HepG2 (cell line): Measurements from ENCODE around the gene PPM1G. TPM values are rescaled to one million over a fixed set of nuclear protein-coding genes. Genes with fewer than 3 reads are reported as not detected.

Source experiments
- ARHGAP35 ChIP-seq: sonication (generic); formaldehyde crosslinking; IDR thresholded peaks from 2 replicates; pipeline ENCODE4 v1.9.0; 2022; ENCODE audit warnings: mild to moderate bottlenecking, inconsistent platforms, moderate library complexity, missing genetic modification reagents, borderline replicate concordance
- FOSL2 ChIP-seq: sonication (generic); formaldehyde crosslinking; IDR thresholded peaks from 2 replicates; pipeline ENCODE4 v1.4.0; 2020; ENCODE audit warnings: missing genetic modification reagents
- FOXM1 ChIP-seq: sonication (generic); formaldehyde crosslinking; IDR thresholded peaks from 2 replicates; pipeline ENCODE4 v1.5.0; 2020; ENCODE audit warnings: missing genetic modification reagents
- KLF12 ChIP-seq: sonication (generic); formaldehyde crosslinking; IDR thresholded peaks from 2 replicates; pipeline ENCODE4 v1.4.0; 2020; ENCODE audit warnings: missing genetic modification reagents, borderline replicate concordance
- POGZ ChIP-seq: sonication (generic); formaldehyde crosslinking; IDR thresholded peaks from 2 replicates; pipeline ENCODE4 v1.4.0; 2020; ENCODE audit warnings: mild to moderate bottlenecking, missing genetic modification reagents
- TCF7L2 ChIP-seq: IDR thresholded peaks from 2 replicates; pipeline ENCODE4 v1.6.1; 2011; ENCODE audit warnings: mild to moderate bottlenecking, low read depth, low read length, moderate library complexity
- ZFY ChIP-seq: sonication (generic); formaldehyde crosslinking; IDR thresholded peaks from 2 replicates; pipeline ENCODE4 v1.4.0; 2020; ENCODE audit warnings: missing genetic modification reagents
- ZNF136 ChIP-seq: sonication (generic); formaldehyde crosslinking; IDR thresholded peaks from 2 replicates; pipeline ENCODE4 v1.8.1; 2022; ENCODE audit warnings: low read depth, mild to moderate bottlenecking, moderate library complexity, missing genetic modification reagents
- ZNF496 ChIP-seq: sonication (generic); formaldehyde crosslinking; IDR thresholded peaks from 2 replicates; pipeline ENCODE4 v1.8.1; 2023; ENCODE audit warnings: mild to moderate bottlenecking, moderate library complexity, missing genetic modification reagents; ENCODE audit not compliant: insufficient replicate concordance
- ZNF816 ChIP-seq: sonication (generic); formaldehyde crosslinking; IDR thresholded peaks from 2 replicates; pipeline ENCODE4 v1.8.0; 2022; ENCODE audit warnings: missing genetic modification reagents, mild to moderate bottlenecking, borderline replicate concordance
- polyA plus RNA-seq, 8 experiments: library from polyadenylated mRNA; depleted of rRNA in 3 of 8; stranded (reverse) in 7 of 8; unstranded in 1 of 8; fragments of >200 nt; fragmentation: Illumina TruSeq in 4 of 8; extraction: Trizol in 4 of 8; gene quantifications; 2 replicates each; pipeline versions ENCODE4 v1.2.1 to v1.2.3, GENCODE V29; 2011 to 2016; ENCODE audit warnings: low read depth in 4 of 8, missing spikeins in 1 of 8, mixed read lengths in 1 of 8; ENCODE audit not compliant: insufficient read depth in 1 of 8
- total RNA-seq, 5 experiments: library from RNA; depleted of rRNA; stranded (reverse); fragments of >200 nt; fragmentation: Illumina TruSeq; extraction: Trizol; gene quantifications; 2 replicates each; pipeline ENCODE4 v1.2.3, GENCODE V29; 2016; ENCODE audit warnings: low read depth in 1 of 5
- TF ChIP-seq, protein P1 (sequence below): sonication (generic); formaldehyde crosslinking; IDR thresholded peaks from 2 replicates; pipeline ENCODE4 v1.4.0; 2020; ENCODE audit warnings: low read depth, mild to moderate bottlenecking, missing genetic modification reagents
- TF ChIP-seq, protein P2 (sequence below): sonication (generic); formaldehyde crosslinking; IDR thresholded peaks from 2 replicates; pipeline ENCODE4 v1.8.0; 2022; ENCODE audit warnings: mild to moderate bottlenecking, missing genetic modification reagents, borderline replicate concordance
- TF ChIP-seq, protein P3 (sequence below): sonication (generic); formaldehyde crosslinking; conservative IDR thresholded peaks from 2 replicates; pipeline ENCODE4 v1.4.0; 2020; ENCODE audit warnings: missing genetic modification reagents
- TF ChIP-seq, protein P4 (sequence below): sonication (generic); formaldehyde crosslinking; conservative IDR thresholded peaks from 2 replicates; pipeline ENCODE4 v1.4.0; 2020; ENCODE audit warnings: missing genetic modification reagents
- TF ChIP-seq, protein P5 (sequence below): sonication (generic); formaldehyde crosslinking; IDR thresholded peaks from 2 replicates; pipeline ENCODE4 v1.8.0; 2022; ENCODE audit warnings: low read depth, missing genetic modification reagents
- TF ChIP-seq, protein P6 (sequence below): sonication (generic); formaldehyde crosslinking; IDR thresholded peaks from 2 replicates; pipeline ENCODE4 v1.4.0; 2020; ENCODE audit warnings: mild to moderate bottlenecking, missing genetic modification reagents

Gene PPM1G
- total and polyA plus RNA-seq, 2 of the 13 experiments (the other 11 are each of a cell fraction or from before 2014, with no cell fraction given) = 58.2 to 213 TPM

DNA sequence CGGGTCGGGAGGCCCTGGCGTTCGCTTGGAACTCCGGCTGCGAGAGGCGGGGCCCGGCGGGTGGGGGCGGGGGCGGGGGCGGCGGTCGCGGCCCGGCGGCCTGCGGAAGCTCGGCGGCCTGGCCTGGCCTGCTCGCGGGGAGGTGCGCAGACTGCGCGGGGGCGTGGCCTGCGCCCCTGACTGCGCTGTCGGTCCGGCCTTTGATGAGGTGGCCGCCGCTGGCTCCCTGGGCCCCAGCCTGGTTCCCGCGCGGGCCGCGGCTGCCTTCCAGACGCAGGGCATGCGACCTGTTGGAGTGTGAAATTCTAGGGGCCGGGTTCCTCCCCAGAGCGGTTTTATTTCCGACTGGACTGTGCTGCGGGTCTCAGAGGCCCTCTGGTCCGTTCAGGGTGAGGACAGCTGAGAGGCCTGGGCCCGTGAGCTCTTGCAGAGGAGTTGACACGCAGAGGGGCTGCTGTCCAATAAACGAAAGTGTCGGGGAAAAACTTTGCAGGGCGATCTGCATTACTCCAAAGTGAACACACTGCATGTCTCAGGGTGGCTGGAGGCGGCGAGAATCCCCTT is 19.7 kb upstream of the PPM1G start (continued):
- TF ChIP-seq POGZ (CRISPR knock-in tag) = no peak
- no peak for TF ChIP-seq ZNF496
- no peak for TF ChIP-seq ZNF136 (CRISPR knock-in tag)
- peak; percentile 54; the same call in 1 of the 2 replicates for TF ChIP-seq FOSL2 (CRISPR knock-in tag)
- TF ChIP-seq, protein P1, sequence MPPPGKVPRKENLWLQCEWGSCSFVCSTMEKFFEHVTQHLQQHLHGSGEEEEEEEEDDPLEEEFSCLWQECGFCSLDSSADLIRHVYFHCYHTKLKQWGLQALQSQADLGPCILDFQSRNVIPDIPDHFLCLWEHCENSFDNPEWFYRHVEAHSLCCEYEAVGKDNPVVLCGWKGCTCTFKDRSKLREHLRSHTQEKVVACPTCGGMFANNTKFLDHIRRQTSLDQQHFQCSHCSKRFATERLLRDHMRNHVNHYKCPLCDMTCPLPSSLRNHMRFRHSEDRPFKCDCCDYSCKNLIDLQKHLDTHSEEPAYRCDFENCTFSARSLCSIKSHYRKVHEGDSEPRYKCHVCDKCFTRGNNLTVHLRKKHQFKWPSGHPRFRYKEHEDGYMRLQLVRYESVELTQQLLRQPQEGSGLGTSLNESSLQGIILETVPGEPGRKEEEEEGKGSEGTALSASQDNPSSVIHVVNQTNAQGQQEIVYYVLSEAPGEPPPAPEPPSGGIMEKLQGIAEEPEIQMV (CRISPR knock-in tag) = peak; percentile 93
- TF ChIP-seq, protein P2, sequence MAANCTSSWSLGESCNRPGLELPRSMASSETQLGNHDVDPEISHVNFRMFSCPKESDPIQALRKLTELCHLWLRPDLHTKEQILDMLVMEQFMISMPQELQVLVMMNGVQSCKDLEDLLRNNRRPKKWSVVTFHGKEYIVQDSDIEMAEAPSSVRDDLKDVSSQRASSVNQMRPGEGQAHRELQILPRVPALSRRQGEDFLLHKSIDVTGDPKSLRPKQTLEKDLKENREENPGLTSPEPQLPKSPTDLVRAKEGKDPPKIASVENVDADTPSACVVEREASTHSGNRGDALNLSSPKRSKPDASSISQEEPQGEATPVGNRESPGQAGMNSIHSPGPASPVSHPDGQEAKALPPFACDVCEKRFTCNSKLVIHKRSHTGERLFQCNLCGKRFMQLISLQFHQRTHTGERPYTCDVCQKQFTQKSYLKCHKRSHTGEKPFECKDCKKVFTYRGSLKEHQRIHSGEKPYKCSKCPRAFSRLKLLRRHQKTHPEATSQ = no peak
- TF ChIP-seq, protein P3, sequence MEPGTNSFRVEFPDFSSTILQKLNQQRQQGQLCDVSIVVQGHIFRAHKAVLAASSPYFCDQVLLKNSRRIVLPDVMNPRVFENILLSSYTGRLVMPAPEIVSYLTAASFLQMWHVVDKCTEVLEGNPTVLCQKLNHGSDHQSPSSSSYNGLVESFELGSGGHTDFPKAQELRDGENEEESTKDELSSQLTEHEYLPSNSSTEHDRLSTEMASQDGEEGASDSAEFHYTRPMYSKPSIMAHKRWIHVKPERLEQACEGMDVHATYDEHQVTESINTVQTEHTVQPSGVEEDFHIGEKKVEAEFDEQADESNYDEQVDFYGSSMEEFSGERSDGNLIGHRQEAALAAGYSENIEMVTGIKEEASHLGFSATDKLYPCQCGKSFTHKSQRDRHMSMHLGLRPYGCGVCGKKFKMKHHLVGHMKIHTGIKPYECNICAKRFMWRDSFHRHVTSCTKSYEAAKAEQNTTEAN (CRISPR knock-in tag) = peak; percentile 61; the same call in 1 of the 2 replicates
- TF ChIP-seq KLF12 (CRISPR knock-in tag) = peak; percentile 52
- no peak; the same call in 1 of the 2 replicates for TF ChIP-seq TCF7L2
- TF ChIP-seq ZFY (CRISPR knock-in tag) = peak; percentile 90
- TF ChIP-seq, protein P4, sequence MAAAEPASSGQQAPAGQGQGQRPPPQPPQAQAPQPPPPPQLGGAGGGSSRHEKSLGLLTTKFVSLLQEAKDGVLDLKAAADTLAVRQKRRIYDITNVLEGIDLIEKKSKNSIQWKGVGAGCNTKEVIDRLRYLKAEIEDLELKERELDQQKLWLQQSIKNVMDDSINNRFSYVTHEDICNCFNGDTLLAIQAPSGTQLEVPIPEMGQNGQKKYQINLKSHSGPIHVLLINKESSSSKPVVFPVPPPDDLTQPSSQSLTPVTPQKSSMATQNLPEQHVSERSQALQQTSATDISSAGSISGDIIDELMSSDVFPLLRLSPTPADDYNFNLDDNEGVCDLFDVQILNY (CRISPR knock-in tag) = peak; percentile 87
- TF ChIP-seq FOXM1 = no peak
- no peak for TF ChIP-seq ZNF816 (CRISPR knock-in tag)
- TF ChIP-seq, protein P5, sequence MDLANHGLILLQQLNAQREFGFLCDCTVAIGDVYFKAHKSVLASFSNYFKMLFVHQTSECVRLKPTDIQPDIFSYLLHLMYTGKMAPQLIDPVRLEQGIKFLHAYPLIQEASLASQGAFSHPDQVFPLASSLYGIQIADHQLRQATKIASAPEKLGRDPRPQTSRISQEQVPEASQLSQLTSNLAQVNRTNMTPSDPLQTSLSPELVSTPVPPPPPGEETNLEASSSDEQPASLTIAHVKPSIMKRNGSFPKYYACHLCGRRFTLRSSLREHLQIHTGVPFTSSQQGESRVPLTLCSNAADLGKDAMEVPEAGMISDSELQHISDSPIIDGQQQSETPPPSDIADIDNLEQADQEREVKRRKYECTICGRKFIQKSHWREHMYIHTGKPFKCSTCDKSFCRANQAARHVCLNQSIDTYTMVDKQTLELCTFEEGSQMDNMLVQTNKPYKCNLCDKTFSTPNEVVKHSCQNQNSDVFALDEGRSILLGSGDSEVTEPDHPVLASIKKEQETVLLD (CRISPR knock-in tag) = peak; percentile 16; the same call in 1 of the 2 replicates
- no peak for TF ChIP-seq ARHGAP35 (CRISPR knock-in tag)
- TF ChIP-seq, protein P6, sequence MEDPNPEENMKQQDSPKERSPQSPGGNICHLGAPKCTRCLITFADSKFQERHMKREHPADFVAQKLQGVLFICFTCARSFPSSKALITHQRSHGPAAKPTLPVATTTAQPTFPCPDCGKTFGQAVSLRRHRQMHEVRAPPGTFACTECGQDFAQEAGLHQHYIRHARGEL = no peak
